DMS153 treated with DMSO at 0.1 percent for 48 hours (cell line): ENCODE data around the gene TGFBR3.

Source experiments
- DNase-seq: peaks from one replicate; lab custom pipeline; 2025; ENCODE audit not compliant: unreplicated experiment; lab: John Stamatoyannopoulos, UW

TGFBR3 gene

DNA sequence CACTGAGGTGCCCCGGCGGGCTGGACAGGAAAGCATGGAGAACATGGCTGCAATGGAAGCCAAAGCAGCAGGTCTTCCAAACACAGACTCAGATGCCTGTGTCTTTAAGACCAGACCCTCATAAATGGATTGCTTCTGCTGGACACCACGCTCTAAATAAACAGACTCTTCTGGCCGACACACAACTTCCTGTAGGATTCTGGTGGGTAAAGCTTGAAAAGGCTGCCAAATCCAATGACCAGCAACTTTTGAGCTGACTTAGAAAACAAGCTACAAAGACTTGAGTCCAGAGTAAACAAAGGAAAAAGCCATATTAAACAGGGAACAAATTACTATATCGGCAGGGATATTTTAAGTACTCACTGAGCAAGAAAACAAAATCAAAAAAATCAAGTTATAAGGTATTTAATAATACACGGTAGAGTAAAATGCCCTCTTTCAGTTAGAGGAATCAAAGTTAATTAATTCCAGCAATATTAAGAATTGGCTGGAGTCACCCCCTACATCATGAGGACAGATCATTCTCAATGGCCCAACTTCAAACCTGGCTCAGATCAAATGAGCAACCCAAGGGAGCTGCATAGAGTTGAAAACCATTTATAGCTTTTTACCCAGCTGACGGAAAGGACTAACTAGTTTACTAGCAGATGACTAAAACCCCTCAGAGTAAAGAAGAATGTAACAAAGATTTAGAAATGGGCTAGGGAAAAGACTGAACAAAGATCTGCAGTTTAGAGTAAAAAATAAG lies 102.4 kb downstream of the TGFBR3 start:
- no peak for DNase-seq

DNA sequence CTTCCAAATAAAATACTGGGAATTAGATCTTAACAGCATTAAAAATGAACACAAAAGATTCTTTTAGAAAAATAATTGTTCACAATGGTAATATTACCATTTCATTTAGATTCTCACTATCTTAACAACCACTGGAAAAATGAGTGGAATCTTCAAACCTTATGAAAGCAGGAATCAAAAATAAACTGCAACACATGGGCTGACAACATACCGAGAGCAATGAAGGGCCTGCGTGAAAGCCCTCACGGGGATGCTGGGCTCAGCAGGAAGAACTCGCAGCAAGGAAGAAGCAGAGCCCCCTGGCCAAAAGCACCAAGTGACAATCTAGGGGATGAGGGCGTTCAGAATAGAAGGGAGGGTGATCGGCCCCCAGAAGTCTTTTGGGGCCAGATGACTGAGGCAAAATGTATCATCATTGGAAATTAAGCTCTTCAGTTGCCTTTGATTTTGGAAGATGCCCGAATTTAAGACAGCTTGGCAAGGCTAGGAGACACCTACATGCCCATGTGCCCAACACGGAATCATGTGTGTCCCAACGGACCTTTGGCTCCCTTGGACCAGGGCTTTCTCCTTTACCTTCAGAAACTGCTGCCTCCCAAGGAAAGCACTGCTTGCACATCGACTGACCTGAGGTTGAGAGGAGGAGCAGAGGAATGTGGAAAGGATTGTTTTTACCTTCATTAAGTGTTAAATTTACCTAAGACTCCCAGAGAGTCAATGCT lies 103.9 kb downstream of the TGFBR3 start:
- DNase-seq = no peak

DNA sequence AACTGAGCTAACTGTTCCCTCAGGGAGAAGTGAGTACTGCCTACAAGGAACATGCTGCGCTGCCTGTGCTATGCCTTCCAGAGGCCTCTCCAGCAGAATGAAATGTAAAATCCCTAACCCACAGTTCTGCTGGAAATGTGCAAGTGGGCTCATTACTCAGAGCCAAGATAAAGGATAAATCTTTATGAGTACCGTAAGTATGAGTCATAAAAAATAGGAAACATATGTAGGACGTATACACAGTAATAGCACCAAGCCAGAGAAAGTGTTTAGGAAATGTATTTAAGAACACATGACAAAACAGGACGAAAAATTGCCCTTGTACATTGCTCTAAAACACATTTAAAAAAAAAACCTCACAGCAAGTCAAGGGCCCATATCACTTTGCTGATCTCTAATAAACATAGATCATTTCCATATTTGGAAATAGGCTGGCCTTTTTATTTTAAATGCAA lies 104.6 kb downstream of the TGFBR3 start:
- no peak for DNase-seq

DNA sequence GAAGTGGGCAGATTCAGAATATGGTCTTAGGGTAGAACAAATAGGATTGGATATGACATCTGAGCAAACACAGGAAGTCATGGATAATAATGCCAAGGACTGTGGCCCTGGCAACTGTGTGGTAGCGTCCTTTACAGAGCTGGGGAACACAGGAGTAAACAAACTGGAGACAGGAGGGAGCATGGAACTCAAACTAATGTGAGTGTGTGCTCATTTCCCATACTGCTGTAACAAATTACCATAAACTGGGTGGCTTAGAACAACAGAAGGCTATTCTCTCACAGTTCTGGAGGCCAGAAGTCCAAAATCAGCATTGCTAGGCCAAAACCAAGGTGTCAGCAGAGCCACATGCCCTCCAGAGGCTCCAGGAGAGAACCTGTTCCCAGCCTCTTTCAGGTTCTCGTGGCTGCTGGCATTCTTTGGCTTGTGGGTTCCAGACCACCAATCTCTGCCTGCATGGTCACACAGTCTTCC lies 106.4 kb downstream of the TGFBR3 start:
- peak; percentile 38 for DNase-seq

DNA sequence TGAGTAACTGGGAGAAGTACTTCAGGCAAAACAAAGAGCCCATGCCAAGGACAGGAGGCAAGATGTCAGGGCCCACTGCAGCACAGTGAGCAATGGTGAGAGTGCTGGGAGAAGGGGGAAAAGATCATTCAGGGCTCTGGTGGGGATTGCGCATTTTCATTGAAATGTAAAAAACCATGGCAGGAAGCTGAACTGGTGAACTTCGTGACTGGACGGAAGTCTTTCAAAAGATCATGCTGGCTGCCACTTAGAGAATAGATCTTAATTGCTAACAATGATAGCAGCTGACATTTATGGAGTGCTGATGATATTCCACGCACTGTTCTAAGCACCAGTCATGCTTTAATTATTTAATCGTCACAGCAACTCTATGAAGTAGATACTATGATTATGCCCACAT lies 107.0 kb downstream of the TGFBR3 start:
- DNase-seq = no peak

DNA sequence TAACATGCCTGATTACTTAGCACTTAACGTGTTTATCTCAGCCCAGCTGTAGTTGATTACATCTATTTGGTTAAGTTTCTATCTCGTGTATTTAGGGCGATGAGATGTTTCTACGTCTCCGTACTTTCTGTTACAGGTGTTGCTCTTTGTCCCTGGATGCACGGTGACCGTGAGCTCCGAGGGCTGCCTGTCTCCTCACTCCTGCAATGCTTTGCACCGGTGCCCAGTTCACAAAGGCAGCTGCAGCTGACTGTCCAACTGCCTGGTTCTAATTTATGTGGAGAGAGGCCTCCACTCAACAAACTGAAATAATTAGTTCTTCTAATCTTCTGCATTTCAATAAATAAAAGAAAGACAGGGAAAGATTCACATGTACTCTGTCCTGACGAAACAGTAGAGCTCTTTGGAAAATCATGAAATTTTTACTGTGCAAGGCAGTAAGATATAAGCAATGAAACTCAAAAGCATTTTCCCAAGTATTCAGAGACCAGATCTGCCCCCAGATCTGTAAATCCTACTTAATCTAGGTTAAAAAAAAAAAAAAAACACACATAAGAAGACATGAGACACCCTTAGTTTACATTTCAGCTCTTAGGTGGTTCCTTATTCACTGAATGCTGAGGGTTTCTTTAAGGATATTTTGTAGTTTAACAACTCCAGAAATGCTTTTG lies 108.2 kb downstream of the TGFBR3 start:
- DNase-seq = peak; percentile 28

DNA sequence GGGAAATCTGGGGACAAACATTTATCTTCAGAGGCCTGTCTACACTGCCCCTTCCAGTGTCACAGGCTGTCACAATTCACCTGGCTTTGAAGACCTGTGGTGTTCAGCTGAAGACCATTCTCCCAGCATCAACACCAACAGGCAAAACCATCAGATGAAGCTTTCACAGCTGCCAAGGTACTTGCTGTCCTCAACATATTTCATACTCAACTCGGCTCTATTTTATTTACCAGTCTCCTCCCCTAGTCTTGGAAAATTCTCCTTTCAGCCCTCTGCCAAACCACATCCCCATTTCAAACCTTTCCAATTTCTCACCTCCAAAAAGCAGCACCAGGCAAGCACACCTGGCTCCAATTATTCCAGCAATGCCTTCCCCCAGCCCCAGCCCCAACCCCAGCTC lies 108.8 kb downstream of the TGFBR3 start:
- no peak for DNase-seq

DNA sequence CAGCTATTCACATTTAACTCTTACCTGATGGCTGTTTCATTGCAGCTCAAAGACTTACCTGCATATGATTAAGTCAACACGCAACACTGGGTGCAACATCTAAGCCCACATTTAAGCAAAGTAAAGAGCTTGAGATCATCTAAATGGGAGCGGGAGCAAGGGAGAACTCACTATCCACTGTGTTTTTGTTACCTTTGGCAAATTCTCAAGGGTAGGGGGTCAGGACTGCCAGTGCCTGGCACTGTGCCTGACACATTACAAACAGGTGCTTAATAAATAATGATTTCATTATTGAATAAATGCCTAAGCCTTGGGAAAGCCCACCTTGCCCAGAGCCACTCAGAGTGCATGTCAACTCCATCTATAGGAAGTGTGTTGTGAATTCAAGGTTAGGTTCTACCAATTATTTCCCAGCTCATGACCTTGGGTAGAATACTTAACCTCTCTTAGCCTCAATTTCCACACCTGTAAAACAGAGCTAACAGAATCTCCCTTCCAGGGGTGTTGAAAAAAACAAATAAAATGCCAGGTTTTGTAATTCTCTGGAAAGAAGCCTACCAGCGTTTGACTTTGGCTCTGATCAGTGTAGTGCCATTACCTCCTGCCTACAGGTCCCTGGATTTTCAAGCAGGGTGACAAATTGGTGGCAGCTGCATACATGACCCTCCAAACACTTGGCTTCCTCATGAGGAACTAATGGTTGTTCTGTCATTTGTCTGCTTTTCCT lies 109.7 kb downstream of the TGFBR3 start:
- no peak for DNase-seq

DNA sequence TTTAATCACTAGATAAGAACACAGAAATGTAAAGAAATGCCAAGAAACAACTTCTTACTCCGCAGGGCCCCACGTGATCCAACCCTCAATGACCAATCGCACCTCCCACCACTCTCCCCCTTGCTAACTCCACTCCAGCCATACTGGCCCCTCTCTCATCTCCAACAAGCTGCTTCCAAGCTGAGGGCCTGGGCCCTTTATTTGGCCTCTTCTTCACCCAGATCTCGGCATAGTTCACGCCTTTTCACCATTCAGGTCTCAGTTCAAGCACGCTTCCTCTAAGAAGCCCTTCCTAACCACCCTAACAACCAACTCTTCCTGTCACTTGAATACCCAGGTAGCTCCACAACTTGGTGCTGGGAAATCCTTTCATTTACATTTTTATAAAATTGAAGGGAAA lies 110.7 kb downstream of the TGFBR3 start:
- DNase-seq = no peak

DNA sequence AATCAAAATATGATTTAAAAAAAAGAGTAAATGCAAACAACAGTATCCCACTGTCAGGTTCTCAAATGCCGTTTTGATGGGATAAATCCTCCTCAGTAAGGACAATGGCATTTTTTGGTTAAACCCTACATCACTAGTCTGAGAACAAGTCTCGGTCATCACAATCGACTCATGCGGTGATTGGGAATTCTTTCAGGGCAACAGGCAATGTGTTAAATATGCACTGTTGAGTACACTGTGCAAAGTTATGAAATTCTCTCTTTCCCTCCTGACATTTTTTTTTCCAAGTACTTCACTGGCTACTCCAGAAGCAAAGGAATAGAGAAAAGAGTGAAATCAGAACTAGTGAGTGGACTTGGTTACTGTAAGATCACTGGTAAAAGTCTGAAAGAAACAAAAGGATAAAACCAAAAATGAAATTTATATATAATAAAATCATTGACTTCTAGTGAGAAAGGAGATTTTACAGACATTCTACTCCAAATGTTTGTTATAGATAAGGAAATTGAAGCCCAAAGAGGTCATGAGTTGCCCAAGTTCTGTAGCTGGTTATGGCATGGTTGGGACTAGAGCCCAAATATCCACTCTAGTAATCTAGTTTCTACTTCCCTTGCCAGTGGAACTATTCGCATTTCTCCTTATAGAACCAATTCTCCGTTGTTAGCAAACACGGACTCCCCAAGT lies 111.3 kb downstream of the TGFBR3 start:
- DNase-seq = no peak

DNA sequence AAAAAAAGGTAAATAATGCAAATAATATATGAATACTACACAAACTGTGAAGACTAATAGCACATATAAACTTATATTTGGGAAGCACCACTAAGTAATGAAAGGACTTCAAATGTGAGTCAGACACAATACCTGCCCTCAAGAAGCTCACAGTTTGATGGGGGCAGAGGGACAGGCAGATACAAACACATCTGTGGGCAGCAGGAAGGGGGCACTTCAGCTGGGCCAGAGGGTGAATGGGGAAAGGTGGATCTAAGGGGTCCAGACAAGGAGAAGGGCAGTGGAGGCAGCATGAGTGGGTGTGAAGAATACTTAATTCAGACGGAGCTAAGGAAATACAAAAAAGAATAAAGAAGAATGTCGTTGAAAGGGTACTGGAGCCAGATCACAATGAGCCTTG lies 114.2 kb downstream of the TGFBR3 start:
- DNase-seq = no peak

DNA sequence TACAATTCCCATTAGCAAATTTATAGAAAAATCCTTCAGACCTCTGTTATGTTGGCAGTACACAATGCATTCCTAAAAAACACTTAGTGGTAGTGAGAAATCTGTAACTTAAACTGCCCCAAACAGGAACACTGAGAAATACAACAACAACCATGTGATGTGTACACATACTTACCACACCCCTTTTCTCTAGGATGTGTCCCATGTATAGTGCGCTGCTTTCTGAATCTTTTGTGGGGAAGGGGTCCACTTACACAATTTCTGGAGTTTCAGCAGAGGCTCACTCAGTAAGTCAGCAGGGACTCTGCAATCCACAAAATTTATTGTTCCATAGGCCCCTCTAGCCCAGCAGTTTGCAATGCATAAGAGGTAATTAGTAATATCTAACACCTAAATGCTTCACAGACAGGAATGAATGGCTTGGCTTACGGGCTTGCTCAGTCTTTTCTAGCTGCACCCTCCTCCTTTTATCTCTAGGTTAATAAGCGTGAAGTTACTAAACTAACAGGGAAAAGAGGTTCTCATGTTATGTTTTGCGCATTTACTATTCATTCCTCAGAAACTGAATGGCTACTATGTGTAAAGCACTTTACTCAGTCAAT lies 115.2 kb downstream of the TGFBR3 start:
- no peak for DNase-seq

DNA sequence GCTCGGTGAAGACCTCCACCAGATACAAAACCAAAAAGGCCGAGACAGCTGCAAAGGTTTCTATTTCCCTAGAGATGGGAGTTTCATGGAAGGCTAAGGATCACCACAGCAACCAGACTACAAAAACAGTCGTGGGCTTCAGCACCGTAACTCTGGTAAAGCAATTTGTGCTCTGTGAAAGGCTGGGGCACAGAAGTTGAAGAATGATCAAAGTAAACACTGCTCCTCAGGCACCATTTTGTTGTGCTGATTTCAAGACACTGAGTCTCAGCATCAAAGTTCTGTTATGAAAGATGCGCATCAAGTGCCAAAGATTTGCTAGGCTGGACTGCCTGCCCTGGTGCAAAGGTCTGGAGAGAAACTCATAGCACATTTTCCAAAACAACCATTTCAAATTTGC lies 116.2 kb downstream of the TGFBR3 start:
- no peak for DNase-seq

DNA sequence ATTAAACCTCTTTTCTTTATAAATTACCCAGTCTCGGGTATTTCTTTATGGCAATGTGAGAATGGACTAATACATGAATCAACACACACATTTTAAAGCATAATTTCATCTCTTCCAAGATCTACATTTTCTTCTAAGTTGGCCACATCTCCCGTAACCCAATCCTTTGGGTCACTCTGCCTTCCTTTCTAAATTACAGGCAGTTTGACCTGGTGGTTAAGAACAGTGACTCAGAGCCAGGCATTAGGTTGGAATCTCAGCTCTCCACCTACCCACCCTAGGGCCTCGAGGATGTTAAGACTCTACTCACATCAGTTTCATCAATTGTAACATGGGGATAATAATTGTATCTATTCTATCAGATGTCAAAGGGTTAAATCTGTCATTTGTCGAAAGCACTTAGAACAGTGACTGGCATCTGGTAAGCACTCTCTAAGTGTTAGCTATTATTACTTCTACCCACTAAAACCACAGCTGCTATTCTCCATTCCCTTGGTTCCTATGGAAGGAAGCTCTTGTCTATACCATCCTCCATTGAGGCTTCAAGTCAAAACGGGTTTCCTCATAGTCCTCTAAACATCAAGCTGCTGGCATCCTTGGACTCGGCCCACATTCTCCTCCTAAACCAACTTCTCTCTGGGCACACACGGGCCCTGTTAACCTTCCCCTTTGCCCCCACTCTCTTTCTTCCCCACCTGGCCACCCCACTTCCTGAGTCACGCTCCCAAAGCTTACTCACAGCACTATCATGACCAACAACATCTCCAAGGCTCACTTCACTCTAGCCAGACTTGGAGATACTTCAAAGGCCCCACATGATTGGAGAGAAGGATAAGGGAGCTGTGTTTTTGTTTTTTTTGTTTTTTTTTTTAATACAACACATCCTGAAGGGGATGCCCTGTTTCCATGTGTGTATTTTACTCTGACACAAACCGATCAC lies 116.9 kb downstream of the TGFBR3 start:
- no peak for DNase-seq

DNA sequence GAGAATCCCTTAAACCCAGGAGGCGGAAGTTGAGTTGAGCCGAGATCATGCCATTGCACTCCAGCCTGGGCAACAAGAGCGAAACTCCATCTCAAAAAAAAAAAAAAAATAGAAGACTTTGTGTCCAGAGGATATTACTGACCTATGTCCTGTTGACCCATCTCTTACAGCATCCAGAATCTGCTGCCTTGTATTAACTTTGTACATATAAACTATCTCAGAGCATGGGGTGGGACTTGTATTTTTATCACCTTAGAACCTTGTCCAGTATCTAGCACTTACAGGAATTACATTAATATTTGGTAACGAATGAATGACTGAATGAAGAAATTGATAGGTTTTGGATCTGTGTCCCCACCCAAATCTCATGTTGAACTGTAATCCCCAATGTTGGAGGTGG lies 117.8 kb downstream of the TGFBR3 start:
- DNase-seq = no peak

DNA sequence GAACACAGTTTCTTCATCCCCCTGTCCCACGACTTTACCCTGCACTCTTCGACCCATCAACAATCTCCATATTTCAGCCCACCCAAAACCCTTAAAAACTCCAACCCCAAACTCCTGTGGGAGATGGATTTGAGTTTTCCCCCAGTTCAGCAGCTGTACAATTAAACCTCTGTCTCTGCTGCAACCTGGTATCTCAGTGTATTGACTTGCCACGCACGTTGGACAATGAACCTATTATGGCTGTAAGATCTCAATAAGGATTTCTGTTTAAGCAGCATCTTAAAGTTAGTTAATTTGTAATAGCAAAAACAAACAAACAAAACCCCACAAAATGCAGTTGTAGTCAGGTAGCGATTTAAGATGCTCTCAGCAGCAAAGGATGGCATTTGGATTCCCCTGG lies 119.1 kb downstream of the TGFBR3 start:
- DNase-seq = no peak

DNA sequence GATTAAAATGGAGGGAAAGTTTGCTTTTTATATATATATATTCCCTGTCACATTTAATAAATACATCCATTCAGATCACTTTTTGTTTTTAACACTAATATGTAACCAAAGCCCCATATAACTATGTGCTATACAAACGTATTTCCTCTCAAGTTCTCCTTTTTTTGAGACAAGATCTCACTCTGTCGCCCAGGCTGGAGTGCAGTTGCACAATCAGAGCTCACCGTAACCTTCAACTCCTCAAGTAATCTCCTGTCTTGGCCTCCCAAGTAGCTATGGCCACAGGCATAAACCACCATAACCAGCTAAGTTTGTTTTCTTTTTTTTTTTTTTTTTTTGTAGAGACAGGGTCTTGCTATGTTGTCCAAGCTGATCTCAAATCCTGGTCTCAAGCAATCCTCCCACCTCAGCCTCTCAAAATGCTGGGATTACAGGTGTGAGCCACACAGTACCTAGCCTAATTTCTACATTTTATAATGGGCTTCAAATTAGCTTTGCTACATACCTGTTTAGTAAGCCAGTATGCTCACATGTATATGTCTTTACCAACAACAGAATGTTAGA lies 120.0 kb downstream of the TGFBR3 start:
- no peak for DNase-seq

DNA sequence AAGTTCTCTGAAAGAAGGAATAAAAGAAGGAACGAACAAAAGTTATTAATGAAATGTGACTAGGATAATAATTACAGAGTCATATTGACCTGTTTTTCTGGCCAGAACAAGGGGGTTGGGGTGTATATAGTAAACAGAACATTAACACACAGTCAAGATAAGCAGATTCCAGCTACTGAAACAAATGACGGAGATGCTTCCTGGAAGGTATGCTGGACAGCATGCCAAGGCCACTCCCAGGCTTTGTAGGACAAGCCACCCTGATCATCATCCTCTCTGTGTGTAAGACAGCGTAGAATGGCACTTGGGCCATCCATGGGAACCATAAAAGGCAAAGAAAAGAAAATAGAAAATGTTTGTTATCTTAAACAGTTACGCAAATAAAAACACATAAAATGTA lies 120.7 kb downstream of the TGFBR3 start:
- no peak for DNase-seq
